DMS153 (cell line): Measurements from ENCODE around the gene CDKN1A.
A peak's percentile ranks its signal among the peaks of the same experiment; 100 is the strongest.

Experiments used
- DNase-seq: peaks from one replicate; lab custom pipeline; 2025; lab: John Stamatoyannopoulos, UW

CDKN1A gene

DNA sequence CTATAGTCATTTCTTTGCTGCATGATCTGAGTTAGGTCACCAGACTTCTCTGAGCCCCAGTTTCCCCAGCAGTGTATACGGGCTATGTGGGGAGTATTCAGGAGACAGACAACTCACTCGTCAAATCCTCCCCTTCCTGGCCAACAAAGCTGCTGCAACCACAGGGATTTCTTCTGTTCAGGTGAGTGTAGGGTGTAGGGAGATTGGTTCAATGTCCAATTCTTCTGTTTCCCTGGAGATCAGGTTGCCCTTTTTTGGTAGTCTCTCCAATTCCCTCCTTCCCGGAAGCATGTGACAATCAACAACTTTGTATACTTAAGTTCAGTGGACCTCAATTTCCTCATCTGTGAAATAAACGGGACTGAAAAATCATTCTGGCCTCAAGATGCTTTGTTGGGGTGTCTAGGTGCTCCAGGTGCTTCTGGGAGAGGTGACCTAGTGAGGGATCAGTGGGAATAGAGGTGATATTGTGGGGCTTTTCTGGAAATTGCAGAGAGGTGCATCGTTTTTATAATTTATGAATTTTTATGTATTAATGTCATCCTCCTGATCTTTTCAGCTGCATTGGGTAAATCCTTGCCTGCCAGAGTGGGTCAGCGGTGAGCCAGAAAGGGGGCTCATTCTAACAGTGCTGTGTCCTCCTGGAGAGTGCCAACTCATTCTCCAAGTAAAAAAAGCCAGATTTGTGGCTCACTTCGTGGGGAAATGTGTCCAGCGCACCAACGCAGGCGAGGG, 594 bp upstream of the CDKN1A start:
- no peak for DNase-seq

DNA sequence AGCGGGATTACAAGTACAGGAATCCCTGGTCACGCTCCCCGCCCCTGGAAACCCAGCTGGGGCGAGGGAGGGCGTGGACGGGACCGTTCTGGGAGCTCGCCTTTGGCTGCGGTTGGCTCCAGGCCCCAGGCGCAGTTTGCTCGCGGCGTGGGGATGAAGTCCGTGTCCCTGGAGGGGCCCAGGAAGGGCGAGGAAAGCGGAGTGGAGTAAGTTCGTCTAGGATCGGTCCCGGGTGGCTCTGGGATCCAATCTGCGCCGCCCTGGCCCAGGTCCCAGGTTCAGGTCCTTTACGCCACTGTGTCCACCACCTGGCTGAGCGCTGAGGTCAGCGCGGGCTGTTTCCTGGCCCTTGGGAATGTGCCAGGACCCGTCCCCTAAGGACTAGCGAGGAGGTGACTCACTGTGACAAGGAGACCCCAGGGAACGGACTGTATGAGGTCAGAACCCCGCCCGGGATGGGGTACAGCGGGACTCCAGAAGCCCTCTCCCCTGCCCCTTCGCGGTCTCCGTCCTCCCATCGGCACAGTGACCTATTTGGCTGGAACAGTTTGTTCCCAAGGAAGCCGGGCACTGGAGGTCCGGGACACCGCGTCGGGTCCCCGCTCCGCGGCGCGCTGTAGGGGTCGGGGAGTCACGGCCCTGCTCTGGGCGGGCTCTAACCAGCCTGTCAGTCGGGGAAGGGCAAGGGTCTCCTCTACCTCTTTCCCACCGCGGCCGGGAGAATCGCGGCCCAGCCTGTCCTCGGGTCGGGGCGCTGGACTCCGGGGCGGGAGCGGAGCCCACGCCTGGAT, 724 bp downstream of the CDKN1A start:
- DNase-seq: no peak

DNA sequence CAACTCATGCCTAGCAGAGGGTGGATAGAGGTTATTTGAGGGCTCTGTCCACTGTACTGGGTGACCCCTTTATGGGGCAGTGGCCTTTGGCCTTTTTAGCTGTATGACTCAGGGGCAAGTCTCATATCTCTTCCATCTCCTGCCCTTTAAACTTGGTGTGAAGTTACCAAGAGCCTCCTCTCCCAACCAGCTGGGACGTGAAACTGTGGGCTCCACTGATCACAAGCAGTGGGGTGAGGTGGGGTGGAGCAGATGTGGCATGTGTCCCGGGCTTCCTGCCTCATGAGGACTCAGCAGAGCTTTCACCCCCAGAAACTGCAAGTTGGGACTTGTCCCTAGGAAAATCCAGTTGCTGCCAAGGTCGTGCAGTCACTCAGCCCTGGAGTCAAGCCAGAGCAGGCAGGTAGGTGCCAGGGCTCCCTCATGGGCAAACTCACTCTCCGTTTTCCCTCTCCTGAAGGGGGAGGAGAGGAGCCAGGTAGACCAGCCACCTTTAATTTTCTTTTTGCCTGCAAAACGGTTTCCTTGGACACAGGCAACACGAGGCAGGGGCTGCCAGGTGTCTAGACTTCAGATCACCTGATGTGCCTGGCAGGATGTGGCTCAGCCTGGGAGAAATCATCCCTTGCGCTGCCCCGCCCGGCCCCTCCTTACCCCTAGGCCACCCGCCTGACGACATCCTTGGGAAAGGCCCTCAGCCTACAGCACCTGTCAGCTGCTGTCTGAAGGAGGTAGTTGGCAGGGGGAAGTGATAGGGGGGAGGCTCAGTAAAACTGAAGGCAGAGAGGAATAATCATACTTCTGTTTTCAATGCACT, 4.0 kb downstream of the CDKN1A start:
- peak; percentile 87 for DNase-seq

DNA sequence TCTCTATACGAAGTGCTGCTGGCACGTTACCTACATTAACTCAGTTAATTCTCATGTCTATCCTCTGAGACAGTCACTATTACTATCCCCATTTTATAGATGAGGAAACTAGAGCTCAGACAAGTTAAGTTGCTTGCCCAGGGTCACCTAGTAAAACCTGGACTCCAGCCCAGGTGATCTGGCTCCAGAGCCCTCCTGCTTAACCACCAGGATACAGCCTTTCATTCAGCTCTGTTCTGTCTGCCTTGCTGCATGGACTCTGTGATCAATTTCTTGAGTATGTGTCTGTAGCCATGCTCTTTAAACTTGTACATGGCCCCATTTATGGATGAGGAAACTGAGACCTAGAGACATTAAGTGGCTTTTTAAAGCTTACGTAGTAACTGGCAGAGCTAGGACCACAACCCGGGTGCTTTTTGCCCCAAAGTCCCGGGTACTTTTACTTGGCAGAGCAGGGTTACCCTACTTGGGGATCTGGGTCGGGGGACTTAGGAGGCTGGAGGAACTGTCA, 4.7 kb downstream of the CDKN1A start:
- no peak for DNase-seq

DNA sequence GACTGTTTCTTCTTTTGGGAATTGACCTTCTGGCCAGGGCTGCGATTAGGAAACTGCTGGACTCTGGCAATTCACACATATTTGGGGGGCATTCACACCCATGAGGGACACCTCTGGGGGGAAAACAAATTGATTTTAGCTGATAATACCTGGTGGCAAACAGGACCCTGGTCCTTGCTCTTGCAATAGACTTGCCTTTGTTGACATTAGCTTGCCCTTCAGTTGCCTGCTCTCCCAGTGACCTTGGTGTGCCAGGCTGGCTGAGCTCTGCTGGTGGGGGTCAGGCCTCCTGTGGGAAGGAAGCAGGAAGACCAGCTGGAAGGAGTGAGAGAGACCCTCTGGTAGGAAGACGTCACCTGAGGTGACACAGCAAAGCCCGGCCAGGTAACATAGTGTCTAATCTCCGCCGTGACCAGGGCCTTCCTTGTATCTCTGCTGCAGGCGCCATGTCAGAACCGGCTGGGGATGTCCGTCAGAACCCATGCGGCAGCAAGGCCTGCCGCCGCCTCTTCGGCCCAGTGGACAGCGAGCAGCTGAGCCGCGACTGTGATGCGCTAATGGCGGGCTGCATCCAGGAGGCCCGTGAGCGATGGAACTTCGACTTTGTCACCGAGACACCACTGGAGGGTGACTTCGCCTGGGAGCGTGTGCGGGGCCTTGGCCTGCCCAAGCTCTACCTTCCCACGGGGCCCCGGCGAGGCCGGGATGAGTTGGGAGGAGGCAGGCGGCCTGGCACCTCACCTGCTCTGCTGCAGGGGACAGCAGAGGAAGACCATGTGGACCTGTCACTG, 5.3 kb downstream of the CDKN1A start:
- no peak for DNase-seq

DNA sequence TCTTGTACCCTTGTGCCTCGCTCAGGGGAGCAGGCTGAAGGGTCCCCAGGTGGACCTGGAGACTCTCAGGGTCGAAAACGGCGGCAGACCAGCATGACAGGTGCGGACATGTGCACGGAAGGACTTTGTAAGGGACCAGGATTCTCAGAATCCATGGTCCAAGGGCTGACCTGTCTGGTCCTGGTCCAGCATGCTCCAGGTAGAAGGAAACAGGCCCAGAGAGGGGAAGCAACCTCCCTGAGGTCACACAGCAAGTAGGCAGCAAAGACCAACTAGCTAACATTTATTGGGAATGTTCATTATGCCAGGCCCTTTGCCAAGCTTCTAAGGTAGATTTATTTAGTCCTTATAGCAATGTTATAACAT, 5.9 kb downstream of the CDKN1A start:
- DNase-seq: no peak

DNA sequence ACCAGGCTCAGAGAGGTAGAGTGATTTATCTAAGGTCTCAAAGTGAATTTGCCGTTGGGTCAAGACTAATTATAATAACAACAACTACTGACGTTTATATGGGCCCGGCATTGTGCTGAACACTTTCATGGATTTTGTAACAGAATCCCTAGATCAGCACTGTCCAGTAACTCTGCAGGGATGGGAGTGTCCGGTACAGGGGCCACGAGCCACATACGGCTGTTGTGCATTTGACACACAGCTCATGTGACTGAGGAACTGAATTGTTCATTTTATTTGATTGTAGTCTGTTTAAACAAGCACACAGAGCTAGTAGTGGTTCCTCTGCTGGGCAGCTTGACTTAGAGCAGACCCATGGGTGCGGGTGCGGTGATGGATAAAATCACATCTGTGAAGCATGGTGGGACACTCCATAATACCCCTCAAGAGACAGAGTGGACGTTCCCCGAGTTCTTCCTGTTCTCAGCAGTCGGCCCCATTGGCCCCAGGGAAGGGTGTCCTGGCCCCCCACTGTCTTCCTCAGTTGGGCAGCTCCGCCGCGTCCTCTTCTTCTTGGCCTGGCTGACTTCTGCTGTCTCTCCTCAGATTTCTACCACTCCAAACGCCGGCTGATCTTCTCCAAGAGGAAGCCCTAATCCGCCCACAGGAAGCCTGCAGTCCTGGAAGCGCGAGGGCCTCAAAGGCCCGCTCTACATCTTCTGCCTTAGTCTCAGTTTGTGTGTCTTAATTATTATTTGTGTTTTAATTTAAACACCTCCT, 6.8 kb downstream of the CDKN1A start:
- no peak for DNase-seq

DNA sequence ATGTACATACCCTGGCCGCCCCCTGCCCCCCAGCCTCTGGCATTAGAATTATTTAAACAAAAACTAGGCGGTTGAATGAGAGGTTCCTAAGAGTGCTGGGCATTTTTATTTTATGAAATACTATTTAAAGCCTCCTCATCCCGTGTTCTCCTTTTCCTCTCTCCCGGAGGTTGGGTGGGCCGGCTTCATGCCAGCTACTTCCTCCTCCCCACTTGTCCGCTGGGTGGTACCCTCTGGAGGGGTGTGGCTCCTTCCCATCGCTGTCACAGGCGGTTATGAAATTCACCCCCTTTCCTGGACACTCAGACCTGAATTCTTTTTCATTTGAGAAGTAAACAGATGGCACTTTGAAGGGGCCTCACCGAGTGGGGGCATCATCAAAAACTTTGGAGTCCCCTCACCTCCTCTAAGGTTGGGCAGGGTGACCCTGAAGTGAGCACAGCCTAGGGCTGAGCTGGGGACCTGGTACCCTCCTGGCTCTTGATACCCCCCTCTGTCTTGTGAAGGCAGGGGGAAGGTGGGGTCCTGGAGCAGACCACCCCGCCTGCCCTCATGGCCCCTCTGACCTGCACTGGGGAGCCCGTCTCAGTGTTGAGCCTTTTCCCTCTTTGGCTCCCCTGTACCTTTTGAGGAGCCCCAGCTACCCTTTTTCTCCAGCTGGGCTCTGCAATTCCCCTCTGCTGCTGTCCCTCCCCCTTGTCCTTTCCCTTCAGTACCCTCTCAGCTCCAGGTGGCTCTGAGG, 7.6 kb downstream of the CDKN1A start:
- DNase-seq: no peak

DNA sequence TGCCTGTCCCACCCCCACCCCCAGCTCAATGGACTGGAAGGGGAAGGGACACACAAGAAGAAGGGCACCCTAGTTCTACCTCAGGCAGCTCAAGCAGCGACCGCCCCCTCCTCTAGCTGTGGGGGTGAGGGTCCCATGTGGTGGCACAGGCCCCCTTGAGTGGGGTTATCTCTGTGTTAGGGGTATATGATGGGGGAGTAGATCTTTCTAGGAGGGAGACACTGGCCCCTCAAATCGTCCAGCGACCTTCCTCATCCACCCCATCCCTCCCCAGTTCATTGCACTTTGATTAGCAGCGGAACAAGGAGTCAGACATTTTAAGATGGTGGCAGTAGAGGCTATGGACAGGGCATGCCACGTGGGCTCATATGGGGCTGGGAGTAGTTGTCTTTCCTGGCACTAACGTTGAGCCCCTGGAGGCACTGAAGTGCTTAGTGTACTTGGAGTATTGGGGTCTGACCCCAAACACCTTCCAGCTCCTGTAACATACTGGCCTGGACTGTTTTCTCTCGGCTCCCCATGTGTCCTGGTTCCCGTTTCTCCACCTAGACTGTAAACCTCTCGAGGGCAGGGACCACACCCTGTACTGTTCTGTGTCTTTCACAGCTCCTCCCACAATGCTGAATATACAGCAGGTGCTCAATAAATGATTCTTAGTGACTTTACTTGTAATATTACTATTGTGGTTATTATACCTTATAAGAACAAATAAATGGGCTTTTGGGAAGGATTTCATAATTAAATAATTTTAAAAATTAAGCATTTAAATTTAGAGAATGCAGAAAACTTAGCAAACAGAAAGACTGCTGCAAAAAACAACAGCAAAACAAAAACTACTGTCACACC, 8.4 kb downstream of the CDKN1A start:
- DNase-seq: no peak

DNA sequence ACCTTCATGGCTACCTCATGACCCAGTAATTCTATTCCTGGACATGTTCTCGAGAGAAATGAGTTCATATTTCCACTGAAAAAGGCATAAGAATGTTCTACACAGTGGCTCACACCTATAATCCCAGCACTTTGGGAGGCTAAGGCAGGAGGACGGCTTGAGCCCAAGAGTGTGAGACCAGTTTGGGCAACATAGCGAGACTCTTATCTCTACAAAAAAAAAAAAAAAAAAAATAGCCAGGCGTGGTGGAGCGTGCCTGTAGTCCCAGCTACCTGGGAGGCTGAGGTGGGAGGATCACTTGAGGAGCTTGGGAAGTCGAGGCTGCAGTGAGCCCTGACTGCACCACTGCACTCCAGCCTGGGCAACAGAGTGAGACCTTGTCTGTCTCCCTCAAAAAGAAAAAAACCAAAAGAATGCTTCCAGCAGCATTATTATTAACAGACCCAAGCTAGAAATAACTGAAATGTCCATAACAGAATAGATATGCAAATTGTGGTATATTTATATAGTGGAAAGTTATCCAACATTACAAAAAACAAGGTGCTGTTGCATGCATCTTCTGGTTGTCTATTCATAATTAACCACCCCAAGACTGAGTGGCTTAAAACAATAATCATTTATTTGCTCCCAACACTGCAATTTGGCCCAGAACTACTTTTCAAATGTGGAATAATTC, 9.7 kb downstream of the CDKN1A start:
- DNase-seq: no peak

DNA sequence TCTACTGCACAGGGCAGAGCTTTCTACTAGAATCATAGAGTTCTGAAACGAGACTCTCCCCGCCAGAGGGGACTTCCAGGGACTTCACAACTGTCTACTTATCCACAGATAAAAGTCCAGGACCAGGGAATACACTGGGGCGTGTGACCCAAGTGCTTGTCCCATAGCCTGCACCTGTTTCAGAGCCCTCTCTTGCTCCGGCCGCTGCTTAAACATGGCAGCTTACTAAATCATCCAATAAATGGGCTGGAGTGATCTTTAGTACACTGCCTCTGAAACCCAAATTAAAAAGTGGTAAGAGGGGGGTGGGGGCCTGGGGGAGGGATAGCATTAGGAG, 10.2 kb downstream of the CDKN1A start:
- DNase-seq: no peak

DNA sequence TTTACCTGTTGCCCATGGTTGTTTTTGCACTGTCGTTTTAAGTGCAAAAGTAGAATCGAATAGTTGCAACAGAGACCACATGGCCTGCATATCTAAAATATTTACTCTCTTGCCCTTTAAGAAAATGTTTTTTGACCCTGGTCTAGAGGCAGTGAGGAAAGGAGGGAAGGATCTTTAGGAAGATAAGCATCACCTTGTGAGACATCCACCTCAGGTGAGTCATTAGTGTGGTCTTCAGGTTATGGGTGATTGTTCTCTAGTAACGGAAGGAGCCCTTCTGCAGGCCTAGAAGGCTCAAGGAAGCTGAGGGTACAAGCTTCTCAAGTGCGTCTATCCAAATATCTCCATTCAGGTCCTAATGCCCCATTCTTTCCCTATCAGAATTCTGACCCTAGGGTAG, 12.5 kb downstream of the CDKN1A start:
- DNase-seq: no peak

DNA sequence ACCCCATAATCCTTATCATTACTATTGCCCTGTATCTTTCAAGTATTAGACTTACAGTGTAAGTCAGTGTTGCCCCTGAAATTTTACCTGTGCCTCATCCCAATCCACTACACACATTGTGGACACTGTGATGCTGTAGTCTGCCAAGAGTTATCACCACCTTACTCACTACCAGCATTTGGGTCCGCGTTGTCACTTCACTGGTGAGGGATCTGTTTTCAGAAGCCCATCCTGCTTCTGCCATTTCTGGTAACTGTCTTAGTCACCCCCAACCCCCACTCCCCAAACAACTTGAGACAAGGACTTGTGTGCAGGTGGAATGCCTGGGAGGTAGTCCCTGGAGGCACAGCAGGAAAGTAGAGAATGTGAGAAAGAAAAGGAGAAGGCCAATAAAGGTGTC, 13.1 kb downstream of the CDKN1A start:
- DNase-seq: no peak

DNA sequence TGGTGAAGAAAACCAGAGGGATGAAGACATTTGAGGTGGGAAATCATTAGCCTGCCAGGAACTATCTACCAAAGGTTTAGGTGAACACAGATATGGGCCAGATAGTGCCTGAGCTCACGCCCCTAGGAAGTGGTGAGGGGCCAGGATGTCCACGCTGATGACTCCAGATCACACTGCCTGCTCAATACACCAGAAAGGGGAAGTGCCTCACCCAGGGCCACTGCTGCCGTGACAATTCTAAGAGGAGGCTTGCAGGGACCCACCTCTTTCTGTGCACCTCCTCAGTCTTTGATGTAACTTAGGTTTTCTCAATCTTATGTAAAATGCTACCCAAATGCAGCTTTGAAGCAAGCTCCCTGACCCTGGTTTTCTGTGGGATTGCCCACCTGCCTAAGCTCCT, 13.7 kb downstream of the CDKN1A start:
- no peak for DNase-seq

DNA sequence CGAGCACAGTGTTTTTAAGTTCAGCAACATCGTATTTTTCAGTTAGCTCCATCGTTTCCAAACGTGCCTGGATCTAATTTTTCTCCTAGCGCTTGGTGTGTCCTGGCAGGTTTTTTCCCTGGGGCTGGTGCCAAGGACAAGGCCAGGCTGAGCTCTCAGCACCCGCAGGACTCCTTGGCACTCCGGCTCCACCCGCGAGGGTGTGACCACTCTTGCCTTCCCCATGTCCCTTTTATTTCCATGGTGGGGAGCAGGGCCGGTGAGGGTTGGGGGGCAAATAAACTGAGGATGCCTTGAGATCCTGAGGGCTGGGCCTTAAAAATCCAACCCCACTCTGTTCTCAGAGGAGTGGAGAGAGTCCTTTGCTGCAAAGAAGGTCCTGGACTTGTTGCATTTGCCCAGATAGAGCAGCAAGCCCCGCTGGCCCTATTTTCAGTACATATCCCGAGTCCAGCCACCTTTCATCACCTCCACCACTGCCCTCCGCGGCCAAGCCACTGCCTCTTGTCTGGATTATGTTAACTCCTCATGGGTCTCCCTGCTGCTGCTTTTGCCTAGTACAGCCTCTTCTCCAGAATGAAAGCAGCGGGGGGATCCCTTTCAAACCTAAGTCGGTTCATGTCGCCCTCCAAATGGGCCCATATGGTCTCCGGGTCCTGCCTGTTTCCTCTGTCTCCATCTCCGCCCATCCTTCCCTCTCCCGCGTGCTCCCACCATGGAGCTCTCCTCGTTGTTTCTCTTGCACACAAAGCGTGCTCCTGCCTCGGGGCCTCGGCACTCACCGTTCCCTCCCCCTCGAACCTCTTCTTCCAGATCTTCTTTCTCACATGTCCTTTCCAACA, 14.6 kb downstream of the CDKN1A start:
- DNase-seq: no peak

DNA sequence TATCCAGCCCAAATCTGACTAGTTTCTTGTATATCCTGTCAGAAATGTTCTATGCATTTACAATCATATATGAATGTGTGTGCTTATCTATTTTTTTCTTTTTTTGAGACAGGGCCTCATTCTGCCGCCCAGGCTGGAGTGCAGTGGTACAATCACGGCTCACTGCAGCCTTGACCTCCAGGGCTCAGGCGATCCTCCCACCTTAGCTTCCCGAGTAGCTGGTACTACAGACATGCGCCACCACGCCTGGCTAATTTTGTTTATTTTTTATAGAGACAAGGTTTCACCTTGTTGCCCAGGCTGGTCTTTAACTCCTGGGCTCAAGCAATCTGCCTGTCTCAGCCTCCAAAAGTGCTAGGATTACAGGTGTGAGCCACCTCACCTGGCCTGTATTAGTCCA, 16.1 kb downstream of the CDKN1A start:
- no peak for DNase-seq

DNA sequence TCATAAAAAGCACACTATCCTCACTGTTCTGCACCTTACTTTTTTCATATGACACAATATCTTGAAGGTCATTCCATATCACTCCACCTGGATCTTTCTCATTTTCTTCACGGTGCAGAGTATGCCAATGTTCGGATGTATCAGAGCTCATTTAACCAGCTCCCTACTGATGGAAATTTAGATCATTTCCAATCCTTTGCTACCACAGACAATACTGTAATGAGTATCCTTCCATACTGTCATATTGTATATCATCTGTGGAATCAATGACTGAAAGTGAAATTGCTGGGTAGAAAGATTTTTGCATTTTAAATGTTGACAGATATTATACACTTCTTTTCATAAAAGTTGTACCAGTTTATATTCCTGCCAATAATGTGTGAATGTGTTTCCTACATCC, 16.9 kb downstream of the CDKN1A start:
- DNase-seq: no peak

DNA sequence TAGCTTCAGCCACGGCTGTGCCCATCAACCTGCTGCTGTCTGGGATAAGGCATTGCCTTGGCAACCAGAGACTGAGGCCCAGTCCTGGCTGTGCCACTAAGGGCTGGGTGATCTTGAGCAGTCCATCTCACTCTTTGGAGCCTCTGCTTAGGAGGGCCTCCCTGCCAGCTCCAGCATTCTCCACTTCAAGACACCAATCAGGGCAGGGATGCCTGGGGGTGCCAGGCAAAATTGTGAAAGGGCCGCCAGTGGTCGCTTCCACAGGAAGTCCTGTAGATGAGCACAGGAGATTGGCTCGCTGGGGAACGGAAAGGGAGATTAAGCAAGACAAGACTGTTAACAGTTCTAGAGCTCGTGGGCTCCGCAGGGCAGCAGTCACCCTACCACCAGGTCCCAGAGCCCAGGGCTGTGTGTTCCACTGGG, 19.0 kb downstream of the CDKN1A start, which contains the start of gene RAB44:
Gene RAB44, plus strand, starts transcription at position 346 of the 423 bp plus-strand sequence. CDS start 6,410 bp downstream, outside the sequence.
- no peak for DNase-seq
